ENCODE data around the gene MKNK2.

DNA sequence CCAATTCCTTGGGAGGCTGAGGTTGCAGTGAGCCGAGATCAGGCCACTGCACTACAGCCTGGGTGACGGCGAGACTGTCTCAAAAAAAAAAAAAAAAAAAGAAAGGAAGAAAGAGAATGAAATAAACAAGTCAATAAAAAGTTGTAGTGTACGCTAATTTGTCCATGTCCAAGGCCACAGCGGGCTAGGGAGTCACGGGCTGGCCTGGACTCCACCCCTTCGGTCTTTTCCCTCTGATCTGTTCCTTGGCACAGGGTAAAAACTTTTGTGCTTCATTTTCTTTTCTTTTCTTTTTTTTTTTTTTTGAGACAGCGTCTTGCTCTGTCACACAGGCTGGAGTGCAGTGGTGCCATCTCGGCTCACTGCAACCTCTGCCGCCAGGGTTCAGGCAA, 19.4 kb upstream of the MKNK2 start:
- TF ChIP-seq EZH2 (IDR thresholded peaks at IDR 0.05; ENCODE audit: insufficient read depth, poor library complexity, severe bottlenecking) (no peak), EZH2phosphoT487 (IDR thresholded peaks at IDR 0.05; ENCODE audit: insufficient read depth, low read depth) (no peak)
